GM12865 (cell line): ENCODE measurements around the gene SNRNP200.
A peak's percentile ranks its signal among the peaks of the same experiment; 100 is the strongest.

Experiments used
- DNase-seq: peaks from one replicate; pipeline ENCODE4 v3.0.0; 2010; ENCODE audit warnings: low read depth
- H3K4me3 ChIP-seq: 2 replicates; pipeline ENCODE4 v1.5.1; 2011; ENCODE audit warnings: mild to moderate bottlenecking, low read depth, low read length, control low read depth
- CTCF ChIP-seq: IDR thresholded peaks from 2 replicates; pipeline ENCODE4 v1.5.1; 2011; ENCODE audit warnings: low read length, control low read depth, low read depth, inconsistent platforms; ENCODE audit not compliant: insufficient read depth; ENCODE audit errors: missing control alignments

SNRNP200 gene

DNA sequence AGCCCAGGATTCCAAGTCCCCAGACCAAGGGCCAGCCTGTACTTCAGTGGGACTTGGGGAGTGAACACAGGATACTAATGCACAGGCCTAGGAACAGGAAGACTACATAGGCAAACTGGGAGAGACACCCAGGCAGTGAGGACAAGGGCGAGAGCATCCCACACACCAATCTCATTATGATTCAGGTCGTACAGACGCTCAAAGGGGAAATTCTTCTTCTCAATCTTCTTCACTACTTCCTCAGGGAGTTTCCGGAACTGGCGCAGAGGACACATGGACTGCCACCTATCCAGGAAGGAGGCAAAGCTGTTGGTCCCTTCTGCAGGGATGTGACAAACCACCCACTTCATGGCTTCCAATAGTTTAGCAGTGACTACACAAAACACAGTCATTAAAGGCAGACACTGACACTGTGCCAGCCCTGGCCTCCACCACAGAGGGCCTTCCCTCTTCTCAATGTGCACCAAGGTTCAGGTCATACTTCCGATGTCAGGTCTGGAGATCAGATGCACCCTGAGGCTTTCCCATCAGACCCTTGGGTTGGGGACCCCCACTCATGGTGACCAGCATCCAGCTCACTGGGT lies 18.0 kb downstream of the SNRNP200 start:
- no peak for TF ChIP-seq CTCF
- H3K4me3 ChIP-seq, result no peak overlapping the region
- DNase-seq, result peak; percentile 21

GRCh38 chr2:96276787-96277499 lies 28.4 kb downstream of the SNRNP200 start:
- DNase-seq, result no peak
- no peak for TF ChIP-seq CTCF
- no peak overlapping the region for H3K4me3 ChIP-seq

DNA sequence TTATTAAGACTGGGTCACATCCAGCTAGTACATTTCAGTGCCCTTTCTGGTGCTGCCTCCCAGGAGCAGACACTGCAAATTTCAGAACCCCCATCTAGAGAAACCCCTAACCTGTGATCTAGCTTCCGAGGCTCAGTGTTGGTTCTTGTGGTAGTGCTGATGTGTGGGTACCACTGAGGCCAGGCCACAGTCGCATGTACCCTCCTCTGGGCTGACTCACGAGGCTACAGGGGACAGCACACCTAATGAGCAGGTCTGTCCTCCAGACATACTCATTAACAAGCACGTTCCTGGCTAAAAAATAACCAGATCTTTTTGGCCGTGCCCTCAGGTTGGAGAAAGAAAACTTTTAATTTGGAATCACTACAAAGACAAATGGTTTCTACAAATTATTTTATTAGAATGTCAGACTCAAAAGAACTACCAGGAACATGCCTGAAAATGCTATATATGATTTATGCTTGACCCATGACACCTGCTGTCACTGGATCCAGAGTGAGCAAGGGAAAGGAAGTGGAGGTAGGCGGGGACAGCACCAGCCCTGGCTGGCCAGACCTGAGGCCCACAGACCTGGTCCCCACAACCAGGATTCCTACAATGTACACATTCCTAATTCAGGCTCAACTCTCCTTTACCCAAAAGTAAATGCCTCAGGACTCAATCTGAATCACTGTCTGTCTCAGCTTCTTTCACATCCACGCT lies 30.8 kb downstream of the SNRNP200 start:
- H3K4me3 ChIP-seq, result no peak overlapping the region
- DNase-seq, result no peak
- TF ChIP-seq CTCF, result no peak

DNA sequence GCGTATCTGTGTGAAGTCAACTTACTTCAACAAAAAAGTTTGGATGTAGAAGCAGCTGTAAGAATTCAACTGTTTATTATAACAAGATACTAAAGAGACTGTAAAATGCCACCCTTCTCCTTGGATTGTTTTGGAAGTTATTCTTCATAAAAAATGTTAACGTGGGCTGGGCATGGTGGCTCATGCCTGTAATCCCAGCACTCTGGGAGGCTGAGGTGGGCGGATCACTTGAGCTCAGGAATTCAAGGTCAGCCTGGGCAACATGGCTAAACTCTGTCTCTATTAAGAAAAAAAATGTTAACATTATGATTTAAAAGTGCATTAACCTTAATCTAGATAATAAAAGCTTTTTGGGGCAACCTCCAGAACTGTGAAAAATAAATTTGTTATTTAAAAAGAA lies 31.6 kb downstream of the SNRNP200 start:
- no peak for TF ChIP-seq CTCF

GRCh38 chr2:96271995-96272394 lies 33.4 kb downstream of the SNRNP200 start:
- no peak for DNase-seq
- no peak for TF ChIP-seq CTCF
- no peak overlapping the region for H3K4me3 ChIP-seq

More for the DNA sequence above, 31.6 kb downstream of the SNRNP200 start:
- DNase-seq, result no peak
- H3K4me3 ChIP-seq, result no peak overlapping the region

DNA sequence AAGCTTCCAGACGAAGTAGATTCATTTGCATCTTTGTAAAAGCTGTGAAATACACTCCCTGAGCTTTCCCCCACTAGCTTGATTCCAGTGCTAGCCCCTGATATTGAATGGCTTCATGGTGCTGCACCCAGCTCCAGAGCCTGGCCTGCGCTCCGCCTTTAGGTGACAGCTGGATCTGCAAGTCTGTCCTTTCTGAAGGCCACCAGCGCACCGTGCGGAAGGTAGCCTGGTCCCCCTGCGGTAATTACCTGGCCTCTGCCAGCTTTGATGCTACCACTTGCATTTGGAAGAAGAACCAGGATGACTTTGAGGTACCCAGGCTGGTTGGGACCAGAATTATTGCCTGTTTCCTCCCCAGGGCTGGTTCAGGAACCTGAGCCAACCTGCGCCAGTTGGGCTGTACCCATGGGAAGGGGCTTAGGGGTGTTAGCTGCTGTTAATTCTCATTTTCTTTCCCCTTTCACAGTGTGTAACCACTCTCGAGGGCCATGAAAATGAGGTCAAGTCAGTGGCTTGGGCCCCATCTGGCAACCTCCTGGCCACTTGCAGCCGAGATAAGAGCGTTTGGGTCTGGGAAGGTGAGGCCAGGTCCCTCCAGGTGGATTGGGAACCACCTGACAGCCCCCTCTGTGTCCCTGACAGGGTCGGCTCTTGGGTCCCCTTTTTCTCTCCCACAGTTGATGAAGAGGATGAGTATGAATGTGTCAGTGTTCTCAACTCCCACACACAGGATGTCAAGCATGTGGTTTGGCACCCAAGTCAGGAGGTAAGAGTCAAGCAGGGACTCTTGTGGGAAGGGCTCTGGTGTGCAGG lies 38.0 kb downstream of the SNRNP200 start:
- peak; percentile 54 for TF ChIP-seq CTCF
- DNase-seq, result peak; percentile 69
- peak overlapping the region; percentile 63 for H3K4me3 ChIP-seq
